HG03378 (cell line): ENCODE data around the gene TTC38.

Experiments used
- ATAC-seq: cut with Tn5 transposase; IDR thresholded peaks from one replicate; pipeline ENCODE4 v1.9.1; 2021; ENCODE audit warnings: mild to moderate bottlenecking, moderate library complexity; ENCODE audit not compliant: unreplicated experiment

Gene TTC38

DNA sequence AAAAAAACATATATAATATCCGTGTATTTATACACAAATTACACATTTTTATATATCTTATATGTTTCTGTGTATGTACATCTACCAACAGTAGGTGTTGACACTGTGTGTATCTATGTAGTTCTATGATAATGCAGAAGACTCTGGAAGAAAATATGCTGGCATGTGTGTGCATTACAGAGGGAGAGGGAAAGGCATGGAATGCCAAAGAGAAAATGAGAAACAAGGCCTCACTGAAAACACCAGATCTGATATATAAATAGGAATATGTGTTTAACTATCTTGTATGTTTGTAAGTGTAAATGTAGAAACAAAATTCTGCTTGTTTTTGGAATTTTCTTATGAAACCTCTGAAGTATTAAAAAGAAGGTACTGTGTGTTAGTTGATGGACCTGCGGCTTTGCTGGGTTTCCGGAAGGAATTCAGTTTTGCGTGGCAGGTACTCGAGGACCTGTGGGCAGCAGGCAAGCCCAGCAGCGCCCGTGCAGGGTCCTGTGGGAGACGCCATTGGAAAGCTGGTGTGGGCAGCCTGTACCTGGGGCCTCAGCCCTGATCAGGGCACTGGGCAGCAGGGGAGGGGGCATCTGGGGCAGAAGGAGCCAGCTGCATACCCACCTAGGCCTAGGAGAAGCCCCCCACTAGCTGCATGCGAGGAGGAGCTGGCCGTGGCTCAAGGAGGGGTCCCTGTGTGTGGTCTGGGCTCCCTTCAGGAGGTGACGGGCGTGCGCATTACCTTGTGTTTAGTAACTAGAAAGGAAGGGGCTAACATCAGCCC lies 60.1 kb downstream of the TTC38 start:
- no peak for ATAC-seq

DNA sequence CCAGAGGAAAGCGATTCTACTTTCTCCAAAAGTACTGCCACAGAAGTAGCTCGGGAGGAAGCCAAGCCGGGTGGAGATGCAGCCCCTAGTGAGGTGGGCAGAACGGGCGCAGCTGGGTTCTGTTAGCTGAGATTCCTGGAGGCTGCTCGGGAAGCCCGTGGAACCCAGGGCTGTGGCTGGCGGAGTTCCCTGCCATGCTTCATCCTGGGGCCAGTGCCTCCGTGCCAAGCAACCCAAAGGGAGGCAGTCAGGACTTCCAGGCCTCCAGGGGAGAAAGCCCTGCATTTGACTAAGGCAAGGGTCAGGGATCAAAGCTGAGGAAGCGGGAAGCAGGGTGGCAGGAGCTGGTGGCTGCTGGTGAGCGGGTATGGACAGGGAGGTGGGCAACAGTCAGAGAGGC lies 61.0 kb downstream of the TTC38 start:
- ATAC-seq, result no peak

GRCh38 chr22:46329616-46330015 lies 61.8 kb downstream of the TTC38 start:
- ATAC-seq, result no peak

- ATAC-seq, result no peak
These were observed 62.6 kb downstream of the TTC38 start for GRCh38 chr22:46330426-46330825.

DNA sequence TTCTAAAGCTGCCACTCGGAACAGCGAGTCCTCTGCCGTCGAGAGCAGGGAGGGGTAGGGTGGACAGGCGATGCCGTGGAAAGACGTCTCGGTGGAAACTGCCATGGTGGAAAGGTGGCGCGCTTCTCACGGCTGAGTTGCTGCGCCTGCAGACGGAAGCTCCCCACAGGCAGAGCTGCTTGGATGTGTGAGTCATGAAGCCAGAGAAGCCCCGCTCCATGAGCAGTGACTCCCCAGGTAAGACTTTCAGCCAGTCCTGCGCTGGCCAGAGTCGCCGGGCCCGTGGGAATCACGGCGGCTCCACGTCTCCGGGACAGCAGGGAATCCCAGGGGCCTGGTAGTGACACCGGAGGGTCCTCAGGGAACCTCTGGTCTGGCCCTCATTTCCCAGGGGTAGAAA lies 63.7 kb downstream of the TTC38 start:
- ATAC-seq, result no peak

GRCh38 chr22:46335201-46336118 lies 67.7 kb downstream of the TTC38 start, which contains the start of gene TRMU:
TRMU (plus strand) TSS chr22:46335714; CDS start chr22:46335765, 51 bp downstream.
- ATAC-seq, result no peak

DNA sequence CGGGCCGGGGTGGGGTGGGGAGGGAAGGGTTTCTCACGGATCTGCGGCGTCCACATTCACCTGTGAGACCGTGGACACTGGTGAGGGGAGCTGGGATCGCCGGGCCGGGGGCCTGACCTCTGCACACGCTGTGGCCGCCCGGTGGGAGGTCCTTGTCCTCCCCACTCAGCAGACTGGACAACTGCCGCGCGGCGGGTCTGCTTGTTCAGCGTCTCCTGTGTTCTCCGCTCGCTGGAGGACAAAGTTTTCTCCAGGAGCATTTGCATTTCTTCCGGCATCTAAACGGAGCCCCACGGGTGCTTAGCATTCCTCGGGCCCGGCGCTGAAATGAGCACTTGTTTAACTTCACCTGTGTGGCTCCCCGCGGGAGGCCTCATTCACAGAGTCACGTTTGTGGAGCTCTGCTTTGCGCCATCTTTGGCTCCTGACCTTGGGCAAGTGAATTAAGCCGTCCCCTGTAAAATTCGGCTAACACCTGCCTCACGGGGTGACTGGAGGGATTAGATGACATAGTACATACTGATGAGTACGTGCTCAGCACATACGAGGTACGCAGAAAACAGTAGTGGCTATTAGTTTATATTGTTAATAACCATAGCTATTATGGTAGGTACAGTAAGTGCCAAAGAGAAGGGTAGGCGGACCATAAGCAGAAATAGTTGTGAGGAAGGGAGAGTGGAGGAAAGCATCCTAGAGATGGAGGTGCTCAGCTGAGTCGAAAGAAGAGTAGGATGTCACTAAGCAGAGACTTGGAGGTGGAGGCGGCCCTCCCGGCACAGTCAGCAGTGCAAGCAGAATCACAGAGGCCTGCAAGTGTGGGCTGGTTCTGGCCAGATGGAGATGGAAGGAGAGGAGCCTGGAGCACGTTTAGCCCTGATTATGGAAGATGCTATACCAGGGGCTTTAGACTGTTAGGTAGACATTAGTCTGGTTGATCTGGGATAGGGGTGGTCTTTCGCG lies 68.6 kb downstream of the TTC38 start:
- no peak for ATAC-seq

GRCh38 chr22:46337870-46338269 lies 70.1 kb downstream of the TTC38 start:
- no peak for ATAC-seq

- ATAC-seq, result no peak
These were observed 70.8 kb downstream of the TTC38 start for GRCh38 chr22:46338636-46339035.

- no peak for ATAC-seq
These were observed 72.1 kb downstream of the TTC38 start for GRCh38 chr22:46339956-46340355.

DNA sequence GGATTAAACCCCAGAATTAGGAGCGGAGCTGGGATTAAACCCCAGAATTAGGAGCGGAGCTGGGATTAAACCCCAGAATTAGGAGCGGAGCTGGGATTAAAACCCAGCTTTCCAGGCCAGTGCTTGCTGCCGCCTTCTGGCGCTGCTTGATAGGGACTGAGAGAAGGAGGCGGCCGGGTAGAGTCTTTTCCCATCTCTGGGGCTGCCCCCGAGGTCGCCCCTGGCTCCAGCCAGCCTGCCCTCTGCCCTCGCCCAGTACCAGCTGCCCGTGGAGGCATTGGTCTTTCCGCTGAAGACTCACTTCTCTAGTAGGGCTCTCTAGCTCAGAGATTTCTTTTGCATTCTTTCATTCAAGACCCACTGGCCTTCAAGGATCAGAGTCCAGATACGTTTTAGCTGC lies 72.9 kb downstream of the TTC38 start:
- ATAC-seq, result no peak
